ENCODE measurements around the gene CLEC3B. TPM values are rescaled to one million over a fixed set of nuclear protein-coding genes. Genes with fewer than 3 reads are reported as not detected.

Gene CLEC3B
- total RNA-seq, 2 experiments from 2014 or later = 0.34 to 0.36 TPM

- CTCF ChIA-PET = no interaction called here
- no peak for ATAC-seq (ENCODE audit: poor library complexity)
- H3K36me3 ChIP-seq (ENCODE audit: insufficient read depth, low read length) = no peaks in the 10 kb centered on the region
- H3K9me3 ChIP-seq (ENCODE audit: control insufficient read depth in 1 of 2, insufficient read depth in 1 of 2, low read length in 2 of 2) = no peaks in the 10 kb centered on the region
- H3K4me3 ChIP-seq (ENCODE audit: low read length) = no peak overlapping the region
- POLR2A ChIA-PET = no interaction called here
- no peak overlapping the region for H3K4me3 Mint-ChIP-seq
- peaks cover 13% of the 10 kb centered on the region for H3K36me3 Mint-ChIP-seq (ENCODE audit: low read depth)
- no peak for DNase-seq
- intact Hi-C loops (cut with DNase I, micrococcal nuclease) = no loop called here
- no peak overlapping the region for H3K27ac Mint-ChIP-seq
- TF ChIP-seq CTCF (IDR thresholded peaks at IDR 0.05) = no peak
- H3K4me1 Mint-ChIP-seq (ENCODE audit: low read depth) = peaks cover 17% of the 10 kb centered on the region
- H3K27ac ChIP-seq (ENCODE audit: low read depth in 1 of 2, low read length in 2 of 2) = no peak overlapping the region
- no peaks in the 10 kb centered on the region for H3K4me1 ChIP-seq (ENCODE audit: insufficient read depth, low read length)
- H3K27me3 ChIP-seq (ENCODE audit: control insufficient read depth in 1 of 2, insufficient read depth in 2 of 2, low read length in 2 of 2) = peaks cover 0 to 2% of the 10 kb centered on the region in 2 experiments
- H3K27me3 Mint-ChIP-seq = no peaks in the 10 kb centered on the region
- no peaks in the 10 kb centered on the region for H3K9me3 Mint-ChIP-seq
Observed at GRCh38 chr3:45084361-45084760, 58.3 kb downstream of the CLEC3B start.

- Histone ChIP-seq H3K9me3 (ENCODE audit: control insufficient read depth in 1 of 2, insufficient read depth in 1 of 2, low read length in 2 of 2) (no peaks in the 10 kb centered on the region), H3K4me3 (ENCODE audit: low read length) (no peak overlapping the region), H3K36me3 (ENCODE audit: insufficient read depth, low read length) (no peaks in the 10 kb centered on the region), H3K27ac (ENCODE audit: low read depth in 1 of 2, low read length in 2 of 2) (no peak overlapping the region), H3K27me3 (ENCODE audit: control insufficient read depth in 1 of 2, insufficient read depth in 2 of 2, low read length in 2 of 2) (peaks cover 0 to 2% of the 10 kb centered on the region in 2 experiments), H3K4me1 (ENCODE audit: insufficient read depth, low read length) (no peaks in the 10 kb centered on the region)
- peaks cover 10% of the 10 kb centered on the region for H3K4me1 Mint-ChIP-seq (ENCODE audit: low read depth)
- ATAC-seq (ENCODE audit: poor library complexity) (no peak), DNase-seq (no peak)
- intact Hi-C loops (cut with DNase I, micrococcal nuclease) = no loop called here
- no peak overlapping the region for H3K27ac Mint-ChIP-seq
- ChIA-PET CTCF (no interaction called here), POLR2A (no interaction called here)
- no peaks in the 10 kb centered on the region for H3K27me3 Mint-ChIP-seq
- H3K36me3 Mint-ChIP-seq (ENCODE audit: low read depth) = peaks cover 18% of the 10 kb centered on the region
- no peak for TF ChIP-seq CTCF (IDR thresholded peaks at IDR 0.05)
- no peak overlapping the region for H3K4me3 Mint-ChIP-seq
- H3K9me3 Mint-ChIP-seq = no peaks in the 10 kb centered on the region
Observed at GRCh38 chr3:45084820-45085816, 59.0 kb downstream of the CLEC3B start.

Other genes with a start within 250 kb of the CLEC3B start
- gene TMEM42, start 164.4 kb upstream of the CLEC3B start, total RNA-seq = 1 to 10 TPM; 6.8 to 8.0 TPM
- not detected for gene TGM4, start 151.7 kb upstream of the CLEC3B start, total RNA-seq
- 10 to 100 TPM; 34.4 to 34.6 TPM for gene ZDHHC3, start 50.1 kb upstream of the CLEC3B start, total RNA-seq
- 10 to 100 TPM; 28.1 to 28.4 TPM for gene EXOSC7, start 50.1 kb upstream of the CLEC3B start, total RNA-seq
- gene CDCP1, start 120.1 kb downstream of the CLEC3B start, total RNA-seq = 1 to 10 TPM; 1.7 to 1.8 TPM
- not detected for gene TMEM158, start 200.0 kb downstream of the CLEC3B start, total RNA-seq